Heart right ventricle (tissue), 16 donors: Measurements from ENCODE around the gene ZC3H13. TPM values are rescaled to one million over a fixed set of nuclear protein-coding genes. Genes with fewer than 3 reads are reported as not detected.

Experiments
- ATAC-seq, 8 donors: fragments of 200-7000 bp; cut with Tn5 transposase; one replicate each; pipeline ENCODE4 v1.9.1; 2020; ENCODE audit warnings: mild to moderate bottlenecking in 8 of 8, moderate library complexity in 8 of 8, moderate number of reproducible peaks in 1 of 8
- DNase-seq, 2 donors: peaks; one replicate each; pipeline ENCODE4 v3.0.0-alpha.2; 2020
- H3K27ac ChIP-seq, 10 donors: fragments of 200-600 bp; sonication (generic) in 2 of 10; one replicate each; pipeline versions ENCODE4 v1.5.0 to v1.8.0; 2020 to 2022; ENCODE audit warnings: mild to moderate bottlenecking in 3 of 10
- H3K27me3 ChIP-seq, 7 donors: fragments of 200-600 bp; one replicate each; pipeline ENCODE4 v1.8.0; 2021 to 2022; ENCODE audit warnings: mild to moderate bottlenecking in 2 of 7
- H3K36me3 ChIP-seq, 9 donors: fragments of 200-600 bp; sonication (generic) in 1 of 9; one replicate each; pipeline versions ENCODE4 v1.5.0 to v1.8.0; 2020 to 2022; ENCODE audit warnings: mild to moderate bottlenecking in 2 of 9
- H3K4me1 ChIP-seq, 9 donors: fragments of 200-600 bp; sonication (generic) in 1 of 9; one replicate each; pipeline versions ENCODE4 v1.5.0 to v1.8.0; 2020 to 2022; ENCODE audit warnings: mild to moderate bottlenecking in 4 of 9
- H3K4me3 ChIP-seq, 10 donors: fragments of 200-600 bp; sonication (generic) in 2 of 10; one replicate each; pipeline versions ENCODE4 v1.5.0 to v1.8.0; 2020 to 2022; ENCODE audit warnings: mild to moderate bottlenecking in 7 of 10, moderate library complexity in 2 of 10
- H3K9me3 ChIP-seq, 11 donors: fragments of 200-600 bp in 10 of 11; sonication (generic) in 2 of 11; one replicate each; pipeline versions ENCODE4 v1.5.0 to v1.8.0; 2013 to 2022; ENCODE audit warnings: mild to moderate bottlenecking in 2 of 11, control low read depth in 1 of 11, moderate library complexity in 1 of 11
- WGBS, 2 donors: extraction: QIAGEN DNeasy Blood & Tissue Kit; methylation state at CpG; one replicate each; pipeline ENCODE4 v1.1.7; 2013; ENCODE audit warnings: inconsistent platforms in 1 of 2; 5-methylcytosine and 5-hydroxymethylcytosine counted together
- intact Hi-C, 10 donors: fragments of 100-400 bp; cut with DNase I; formaldehyde crosslinking; loops; one replicate each; pipeline versions ENCODE4 v1.11.1 to v1.14.2; 2022
- polyA plus RNA-seq, 2 donors: library from polyadenylated mRNA; stranded (reverse); fragments of 200-250 nt; gene quantifications; one replicate each; pipeline ENCODE4 v1.2.3, GENCODE V29; 2013
- total RNA-seq, 10 donors: library from RNA; stranded (reverse); fragmentation: NEBNext Ultra II Directional in 3 of 10; extraction: Animal tissue kit (Norgen Biotek cat#: 25700) in 3 of 10; gene quantifications; one replicate each; pipeline versions ENCODE4 v1.2.1 to v1.2.4, GENCODE V29; 2021 to 2023
- TF ChIP-seq, protein P1 (sequence below), 9 donors: fragments of 200-600 bp; sonication (generic) in 2 of 9; IDR thresholded peaks; one replicate each; pipeline versions ENCODE4 v1.5.0 to v1.8.0; 2021 to 2022; ENCODE audit warnings: antibody characterized with exemption in 9 of 9, mild to moderate bottlenecking in 5 of 9, moderate library complexity in 1 of 9
- donor health status: Arrhythmogenic right ventricular cardiomyopathy.
- donor health status: ischemic (EF 13 %, LVEDD 7.1; RV severe dilation, severe dysfunction).
- donor health status: healthy with polysubstance abuse.
- donor health status: DM: no; HTN: yes; CAD: no.
- donor health status: DM: no; HTN: no; CAD: no.
- donor health status: ischemic (EF 25% LVEDD 6.9; RV normal size, moderate dysfunction).
- donor health status: ischemic (EF 25% LVEDD 5.7; RV mildly dilated, moderate dysfunction).
- donor health status: healthy.
- donor health status: DM: yes; HTN: yes; CAD: no.
- donor health status: Ischemic cardiomyopathy.
- donor health status: ischemic (EF 35%, LVEDD 5.7; RV mildly dilated, moderate dysfunction).
- donor health status: nonischemic (EF 11% LVEDD 7.7; RV severe dilation, severe dysfunction).
- donor health status: DM: yes; HTN: yes; CAD: no.
- donor health status: PGD.
- donor health status: ischemic (EF 29% LVEDD 5.4; RV normal size, mild dysfunction).
- donor health status: nonischemic (EF 23%, LVEDD 6.1; RV moderate dilation, normal function).

ZC3H13 gene
- total and polyA plus RNA-seq, 12 donors: 6.7 to 50.1 (median 43.4) TPM

GRCh38 chr13:46077265-46077664 is 24.7 kb upstream of the ZC3H13 start:
- Histone ChIP-seq H3K27me3 (no peaks in the 10 kb centered on the region), H3K27ac (no peak overlapping the region), H3K36me3 (no peaks in the 10 kb centered on the region), H3K4me1 (no peaks in the 10 kb centered on the region), H3K4me3 (no peak overlapping the region), H3K9me3 (peaks cover 0 to 9% (median 0%) of the 10 kb centered on the region in 11 donors)
- ATAC-seq (no peak), DNase-seq (no peak)
- intact Hi-C loops: no loop called here
- 51 to 68% methylated on average over 1 of the region's 1 CpG for WGBS, 2 donors
- TF ChIP-seq, protein P1, sequence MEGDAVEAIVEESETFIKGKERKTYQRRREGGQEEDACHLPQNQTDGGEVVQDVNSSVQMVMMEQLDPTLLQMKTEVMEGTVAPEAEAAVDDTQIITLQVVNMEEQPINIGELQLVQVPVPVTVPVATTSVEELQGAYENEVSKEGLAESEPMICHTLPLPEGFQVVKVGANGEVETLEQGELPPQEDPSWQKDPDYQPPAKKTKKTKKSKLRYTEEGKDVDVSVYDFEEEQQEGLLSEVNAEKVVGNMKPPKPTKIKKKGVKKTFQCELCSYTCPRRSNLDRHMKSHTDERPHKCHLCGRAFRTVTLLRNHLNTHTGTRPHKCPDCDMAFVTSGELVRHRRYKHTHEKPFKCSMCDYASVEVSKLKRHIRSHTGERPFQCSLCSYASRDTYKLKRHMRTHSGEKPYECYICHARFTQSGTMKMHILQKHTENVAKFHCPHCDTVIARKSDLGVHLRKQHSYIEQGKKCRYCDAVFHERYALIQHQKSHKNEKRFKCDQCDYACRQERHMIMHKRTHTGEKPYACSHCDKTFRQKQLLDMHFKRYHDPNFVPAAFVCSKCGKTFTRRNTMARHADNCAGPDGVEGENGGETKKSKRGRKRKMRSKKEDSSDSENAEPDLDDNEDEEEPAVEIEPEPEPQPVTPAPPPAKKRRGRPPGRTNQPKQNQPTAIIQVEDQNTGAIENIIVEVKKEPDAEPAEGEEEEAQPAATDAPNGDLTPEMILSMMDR (IDR thresholded peaks at IDR 0.05): no peak

DNA sequence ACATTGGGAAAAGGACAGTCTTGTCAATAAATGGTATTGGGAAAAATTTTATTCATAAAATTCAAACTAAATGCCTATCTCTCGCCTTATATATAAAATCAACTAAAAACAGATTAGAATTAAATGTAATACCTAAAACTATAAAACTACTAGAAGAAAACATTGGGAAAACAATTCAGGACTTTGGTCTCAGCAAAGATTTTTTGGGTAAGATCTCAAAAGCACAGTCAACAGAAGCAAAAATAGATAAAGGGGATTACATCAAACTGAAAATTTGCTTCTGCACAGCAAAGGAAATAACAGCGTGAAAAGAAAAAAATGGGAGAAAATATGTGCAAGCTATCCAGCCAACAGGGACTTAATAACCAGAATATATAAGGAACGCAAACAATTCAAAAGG is 24.3 kb upstream of the ZC3H13 start:
- TF ChIP-seq, protein P1 (IDR thresholded peaks at IDR 0.05): no peak
- peaks cover 0 to 9% (median 0%) of the 10 kb centered on the region in 11 donors for H3K9me3 ChIP-seq
- 62 to 89% methylated on average over 3 of the region's 3 CpGs for WGBS, 2 donors
- ATAC-seq (no peak), DNase-seq (no peak)
- intact Hi-C loops: no loop called here
- no peak overlapping the region for H3K27ac ChIP-seq
- H3K27me3 ChIP-seq: no peaks in the 10 kb centered on the region
- no peaks in the 10 kb centered on the region for H3K36me3 ChIP-seq
- no peaks in the 10 kb centered on the region for H3K4me1 ChIP-seq
- H3K4me3 ChIP-seq: no peak overlapping the region

- intact Hi-C loops: no loop called here
- H3K9me3 ChIP-seq: peaks cover 0 to 9% (median 0%) of the 10 kb centered on the region in 11 donors
- TF ChIP-seq, protein P1 (IDR thresholded peaks at IDR 0.05): no peak
- H3K4me1 ChIP-seq: no peaks in the 10 kb centered on the region
- H3K4me3 ChIP-seq: no peak overlapping the region
- H3K36me3 ChIP-seq: no peaks in the 10 kb centered on the region
- ATAC-seq (no peak), DNase-seq (no peak)
- WGBS, 2 donors: 93 to 97% methylated on average over 1 of the region's 1 CpG
- H3K27ac ChIP-seq: no peak overlapping the region
- no peaks in the 10 kb centered on the region for H3K27me3 ChIP-seq
Observed at GRCh38 chr13:46075811-46076210, 23.3 kb upstream of the ZC3H13 start.

- no peak for ATAC-seq
- intact Hi-C loops: no loop called here
- H3K27me3 ChIP-seq: no peaks in the 10 kb centered on the region
- TF ChIP-seq, protein P1 (IDR thresholded peaks at IDR 0.05): no peak
- H3K4me3 ChIP-seq: no peak overlapping the region
- no peaks in the 10 kb centered on the region for H3K36me3 ChIP-seq
- H3K9me3 ChIP-seq: peaks cover 0 to 3% (median 0%) of the 10 kb centered on the region in 11 donors
- DNase-seq: no peak
- WGBS, 2 donors: 92 to 93% methylated on average over 5 of the region's 5 CpGs
- H3K27ac ChIP-seq: no peak overlapping the region
- H3K4me1 ChIP-seq: no peaks in the 10 kb centered on the region
Observed at GRCh38 chr13:46071590-46072249, 19.2 kb upstream of the ZC3H13 start.
